IPS-18c (cell line): ENCODE data around the gene NRP2.
A peak's percentile ranks its signal among the peaks of the same experiment; 100 is the strongest.

Source experiments
- H3K4me3 ChIP-seq: 2 replicates; pipeline ENCODE4 v1.7.0; 2013; ENCODE audit warnings: low read depth, mild to moderate bottlenecking, low read length, moderate library complexity; ENCODE audit not compliant: insufficient read depth
- H3K9me3 ChIP-seq: one replicate; pipeline ENCODE4 v1.6.1; 2013; ENCODE audit warnings: mild to moderate bottlenecking, low read length, moderate library complexity; ENCODE audit not compliant: control insufficient read depth, insufficient read depth

Gene NRP2

DNA sequence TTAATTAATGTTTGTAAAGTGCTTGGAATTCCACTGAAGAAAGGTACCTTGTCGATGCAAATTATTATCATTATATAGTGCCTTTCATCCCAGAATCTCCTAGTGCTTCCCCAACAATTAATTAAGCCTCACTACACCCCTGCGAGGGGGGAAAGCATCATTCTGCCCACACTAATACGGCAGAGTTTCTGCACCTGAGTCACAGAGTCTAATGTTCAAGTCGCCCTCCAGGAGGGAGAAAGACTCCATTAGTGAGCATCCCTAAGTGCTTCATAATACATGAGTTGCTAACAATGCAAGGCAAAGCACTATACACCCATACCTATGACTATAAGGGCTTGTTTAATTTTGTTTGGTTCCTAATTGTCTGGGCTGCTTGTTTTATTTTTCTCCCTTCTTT, 25.4 kb upstream of the NRP2 start:
- no peak overlapping the region for H3K4me3 ChIP-seq
- no peaks in the 10 kb centered on the region for H3K9me3 ChIP-seq

DNA sequence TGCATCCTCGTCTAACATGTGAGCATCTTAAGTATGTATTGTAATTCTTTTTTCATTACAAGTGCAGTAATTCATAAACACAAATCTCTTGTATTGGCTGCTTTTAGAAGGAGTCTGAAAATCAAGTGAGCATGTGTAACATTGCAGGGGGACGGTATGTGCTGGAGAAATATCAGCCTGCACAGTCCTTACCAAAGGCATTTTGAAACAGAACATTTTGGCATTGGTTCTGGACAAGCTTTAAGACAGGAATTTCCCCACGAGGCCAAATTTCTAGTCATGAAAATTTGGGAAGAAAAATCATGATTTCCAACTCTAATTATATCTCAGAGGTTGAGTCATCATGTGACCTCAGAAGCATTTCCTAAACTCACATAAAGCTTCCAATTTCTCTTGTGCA, 24.7 kb upstream of the NRP2 start:
- Histone ChIP-seq H3K9me3 (no peaks in the 10 kb centered on the region), H3K4me3 (no peak overlapping the region)

DNA sequence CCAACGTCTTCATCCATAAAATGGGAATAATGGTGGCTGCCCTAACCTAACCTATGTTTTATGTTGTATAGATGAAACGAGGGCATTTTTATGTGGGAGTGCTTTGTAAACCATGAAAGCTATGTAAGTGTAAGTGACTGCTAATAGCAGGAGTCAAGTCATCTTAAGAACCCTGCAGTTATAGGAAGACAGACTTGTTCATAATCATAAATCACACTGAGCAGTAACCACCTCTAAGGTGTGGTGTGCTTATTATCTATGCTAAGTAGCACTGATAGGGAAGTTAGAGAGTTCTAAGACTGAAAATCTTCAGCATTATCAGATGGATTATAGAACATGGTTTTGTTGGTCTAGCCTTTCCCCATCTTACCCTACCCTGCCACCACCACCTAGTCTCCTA, 24.2 kb upstream of the NRP2 start:
- Histone ChIP-seq H3K4me3 (no peak overlapping the region), H3K9me3 (no peaks in the 10 kb centered on the region)

DNA sequence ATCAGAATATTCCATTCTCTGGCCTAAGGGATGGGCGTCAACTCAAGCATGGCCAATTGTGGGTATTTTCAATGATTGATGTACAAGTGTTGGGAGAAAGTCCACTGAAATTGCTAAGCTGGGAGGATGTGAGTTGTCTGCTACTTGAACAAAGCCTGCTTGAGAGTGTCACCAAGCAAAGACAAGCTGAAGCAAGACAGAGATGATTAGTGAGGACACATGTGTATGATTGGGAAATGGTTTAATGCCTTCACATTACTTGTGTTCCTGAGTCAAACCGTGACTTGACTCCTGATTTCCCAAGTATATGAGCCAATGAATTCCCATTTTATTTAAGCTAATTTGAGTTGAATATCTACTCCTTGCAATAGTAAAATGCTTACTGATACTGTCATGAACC, 23.7 kb upstream of the NRP2 start:
- no peak overlapping the region for H3K4me3 ChIP-seq
- no peaks in the 10 kb centered on the region for H3K9me3 ChIP-seq

DNA sequence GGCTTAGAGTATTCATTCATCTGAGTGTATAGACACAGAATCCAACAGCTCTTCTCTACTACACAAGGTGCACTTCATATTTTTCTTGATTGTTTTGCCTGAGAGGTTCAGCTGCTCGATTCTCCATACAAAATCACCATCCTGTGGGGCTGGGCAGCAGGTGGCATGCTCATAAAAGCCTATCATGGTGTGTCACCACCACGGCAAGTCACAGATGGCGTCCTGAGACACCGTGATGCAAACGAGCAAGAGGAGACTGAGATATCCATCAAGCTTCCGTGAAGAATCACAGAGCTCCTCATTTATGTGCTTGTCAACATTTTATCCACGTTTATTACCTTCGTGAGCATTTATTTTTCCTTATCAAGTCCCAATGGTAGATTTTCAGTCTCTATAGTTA, 22.4 kb upstream of the NRP2 start:
- Histone ChIP-seq H3K4me3 (no peak overlapping the region), H3K9me3 (no peaks in the 10 kb centered on the region)

DNA sequence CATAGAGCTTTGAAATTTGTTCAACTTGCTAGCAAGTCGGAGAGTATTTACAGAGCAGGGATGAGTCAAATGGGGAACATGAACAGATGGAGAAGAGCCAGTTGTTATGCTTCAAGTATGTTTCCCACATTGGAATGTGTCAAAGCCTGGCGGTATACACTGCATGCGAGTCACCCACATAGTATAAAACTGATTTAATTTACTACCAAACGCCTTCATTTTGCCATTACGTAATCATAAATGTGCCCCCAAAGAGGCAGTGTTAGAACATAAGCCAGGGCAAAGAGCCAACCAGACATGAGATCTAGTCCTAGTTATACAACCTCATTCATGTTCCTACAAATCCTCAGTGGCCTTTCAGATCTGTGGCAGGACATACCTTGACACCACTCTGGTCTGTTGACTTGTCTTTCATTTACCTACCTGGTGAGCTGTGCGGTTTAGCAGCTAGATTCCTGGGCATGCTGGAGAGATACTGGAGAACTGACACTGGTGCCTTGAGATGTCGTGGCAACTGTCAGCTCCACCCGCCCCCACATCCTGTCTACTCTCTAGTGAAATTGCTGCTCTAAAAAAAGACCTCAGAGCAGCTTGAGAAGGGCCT, 21.7 kb upstream of the NRP2 start:
- Histone ChIP-seq H3K9me3 (no peaks in the 10 kb centered on the region), H3K4me3 (no peak overlapping the region)

DNA sequence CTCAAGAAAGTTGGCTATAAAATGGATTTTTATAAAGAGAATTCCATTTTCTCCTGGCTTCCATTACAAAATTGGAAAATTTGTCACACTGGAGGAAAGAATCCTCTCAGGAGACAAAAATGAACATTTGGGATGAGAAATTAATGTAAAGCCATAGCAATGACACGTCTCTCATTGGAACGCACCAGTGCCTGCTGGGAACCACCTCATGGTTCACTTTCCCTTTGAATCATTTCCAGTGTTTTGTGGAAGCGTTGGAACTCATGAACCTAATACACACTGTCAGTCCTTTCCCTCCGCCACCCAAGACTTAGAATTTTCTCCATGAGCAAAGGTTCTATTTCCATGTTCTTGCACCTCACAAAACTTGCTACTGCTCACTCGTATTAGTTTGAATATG, 21.0 kb upstream of the NRP2 start:
- Histone ChIP-seq H3K4me3 (no peak overlapping the region), H3K9me3 (no peaks in the 10 kb centered on the region)

DNA sequence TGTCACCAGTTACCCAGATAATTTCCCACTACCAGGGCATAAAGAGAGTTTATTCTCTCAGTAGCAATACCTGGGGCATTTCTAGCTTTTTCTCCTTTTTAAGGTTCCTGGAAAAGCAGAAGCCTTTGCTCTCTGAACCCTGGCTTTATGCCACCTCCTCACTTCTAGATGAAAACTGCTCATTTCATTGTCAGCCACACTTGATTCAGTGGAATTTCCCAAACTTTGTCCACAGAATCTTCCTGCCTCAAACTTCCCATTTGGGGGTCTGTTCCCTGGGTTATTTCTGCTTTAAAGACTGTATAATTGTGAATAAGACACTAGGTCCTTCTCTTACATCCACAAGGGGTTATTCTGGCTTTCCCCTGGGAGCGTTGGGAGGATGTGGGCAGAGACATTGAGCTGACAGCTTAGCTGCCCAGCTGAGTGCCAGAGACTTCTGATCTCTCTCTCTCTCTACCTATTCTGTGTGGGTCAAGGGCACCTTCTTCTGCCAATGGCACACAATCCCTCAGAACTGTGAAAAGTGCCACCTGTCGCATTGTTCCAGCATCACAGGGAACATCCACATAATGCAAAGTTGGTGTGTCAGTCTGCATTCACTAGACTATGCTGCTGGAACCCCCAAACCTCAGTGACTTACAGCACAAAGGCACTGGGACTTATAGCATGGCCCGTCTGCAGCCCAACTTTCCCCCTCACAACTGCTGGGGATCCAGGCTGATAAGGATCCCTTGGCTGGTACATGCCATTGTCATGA, 19.9 kb upstream of the NRP2 start:
- no peak overlapping the region for H3K4me3 ChIP-seq
- no peaks in the 10 kb centered on the region for H3K9me3 ChIP-seq

DNA sequence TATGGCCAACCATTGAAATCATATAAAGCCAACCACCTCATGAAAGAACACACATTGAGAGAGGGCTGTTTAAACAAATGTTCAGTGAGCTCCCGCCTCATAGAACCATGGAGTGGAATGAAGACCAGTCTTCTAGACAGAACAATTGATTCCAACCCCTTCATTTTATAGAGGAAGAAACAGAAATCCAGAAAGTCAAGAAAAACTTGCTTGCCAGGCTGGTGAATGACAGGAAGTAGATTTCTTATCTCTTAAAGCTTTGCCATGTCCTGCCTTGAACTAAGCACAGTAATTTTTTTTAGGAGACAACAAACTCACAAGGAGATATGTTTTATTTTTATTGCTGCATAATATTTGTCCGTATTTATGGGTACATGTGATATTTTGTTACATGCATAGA, 16.5 kb upstream of the NRP2 start:
- Histone ChIP-seq H3K9me3 (no peaks in the 10 kb centered on the region), H3K4me3 (no peak overlapping the region)

DNA sequence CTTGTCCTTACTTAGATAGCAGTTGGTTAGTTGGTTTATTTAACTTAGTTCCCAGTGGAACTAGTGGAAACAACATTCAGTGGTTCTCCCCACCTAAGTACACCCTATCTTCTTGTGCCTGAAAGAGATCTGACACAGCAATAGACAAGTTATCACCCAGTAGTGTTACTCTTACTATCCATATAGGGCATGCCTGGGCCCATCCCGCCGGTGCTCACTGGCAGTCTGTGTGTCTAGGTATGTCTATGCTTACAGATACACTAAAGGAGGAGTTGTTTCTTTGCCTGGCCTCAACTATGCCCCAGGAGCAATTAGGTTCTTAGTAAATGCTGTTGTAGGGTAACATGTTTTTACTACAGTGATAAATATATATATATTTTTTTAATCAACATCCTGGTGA, 12.0 kb upstream of the NRP2 start:
- no peak overlapping the region for H3K4me3 ChIP-seq
- no peaks in the 10 kb centered on the region for H3K9me3 ChIP-seq

DNA sequence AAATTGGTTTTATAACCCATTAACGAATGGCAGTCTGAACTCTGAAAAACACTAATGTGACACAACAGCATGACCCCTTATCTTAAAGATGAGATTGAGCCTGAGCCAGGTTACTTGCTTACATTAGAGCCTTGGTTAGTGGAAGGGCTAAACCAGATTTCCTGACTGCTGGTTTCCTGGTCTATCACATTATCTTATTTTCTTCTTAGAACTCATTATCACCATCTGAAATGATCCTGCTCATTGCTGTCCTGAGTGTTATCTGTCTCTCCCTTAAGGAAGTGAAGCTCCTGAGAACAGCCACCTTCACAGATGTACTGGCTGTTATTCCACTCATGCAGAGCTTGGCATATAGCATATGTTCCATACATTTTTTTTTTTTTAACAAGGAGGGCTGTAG, 9.0 kb upstream of the NRP2 start:
- Histone ChIP-seq H3K4me3 (no peak overlapping the region), H3K9me3 (no peaks in the 10 kb centered on the region)

DNA sequence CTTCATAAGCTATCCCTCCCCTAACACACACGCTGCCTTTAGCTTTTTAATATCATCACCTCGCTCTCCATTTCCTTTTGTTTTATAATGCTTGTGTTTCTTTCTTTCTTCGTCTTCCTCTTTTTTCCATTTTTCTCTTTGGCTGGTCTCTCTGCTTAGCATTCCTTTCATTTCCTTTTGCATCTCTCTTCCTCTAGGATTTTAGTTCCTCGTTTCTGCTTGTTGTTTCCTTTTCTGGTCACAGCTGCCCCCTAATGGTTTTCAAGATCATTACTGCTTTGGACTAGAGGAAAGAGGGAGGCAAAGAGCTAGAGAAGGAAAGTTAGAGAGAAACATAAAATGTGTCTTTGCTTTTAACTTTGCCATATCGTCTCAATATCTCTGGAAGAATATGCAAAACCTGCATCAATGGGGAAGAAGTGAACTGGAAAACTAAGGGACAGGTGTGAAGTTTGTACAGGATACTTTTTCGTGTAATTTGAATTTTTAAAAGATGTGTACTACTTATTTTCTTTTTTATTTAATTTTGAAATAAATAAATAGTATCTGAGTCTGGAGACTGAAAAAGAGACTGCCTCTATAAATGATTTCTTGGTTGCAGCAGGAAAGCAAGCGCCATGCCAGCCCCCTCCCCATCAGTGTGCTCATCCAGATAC, 6.3 kb upstream of the NRP2 start:
- H3K9me3 ChIP-seq = no peaks in the 10 kb centered on the region

DNA sequence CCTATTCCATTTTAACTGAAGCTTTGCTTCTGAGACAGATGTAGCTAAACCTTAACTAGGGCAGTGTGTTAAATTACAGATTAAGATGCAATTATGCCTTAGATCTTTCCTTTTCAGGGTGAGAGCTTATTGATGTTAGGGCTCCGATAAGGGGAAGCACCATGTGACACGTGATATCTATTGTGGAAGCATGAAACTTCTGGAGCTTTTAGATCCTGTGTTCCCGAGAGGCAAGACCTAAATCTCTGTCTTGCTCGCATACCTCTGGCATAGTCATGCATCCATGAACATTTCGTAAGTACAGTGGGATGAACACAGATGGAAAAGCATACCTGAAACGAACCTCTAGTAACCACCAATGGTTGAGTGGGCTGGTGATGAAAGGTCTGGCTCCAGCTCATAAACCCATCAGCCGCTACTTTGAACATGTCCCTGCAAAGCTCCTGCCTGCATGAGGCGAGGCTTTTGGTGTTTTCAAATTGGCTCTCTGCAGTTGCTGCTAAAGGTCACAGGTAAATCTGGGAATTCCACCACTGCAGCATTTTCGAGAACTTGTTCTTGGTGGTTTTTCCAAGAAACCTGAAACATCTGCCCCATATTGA, 3.7 kb upstream of the NRP2 start:
- Histone ChIP-seq H3K4me3 (no peak overlapping the region), H3K9me3 (no peaks in the 10 kb centered on the region)

More for the DNA sequence above, 6.3 kb upstream of the NRP2 start:
- H3K4me3 ChIP-seq = no peak overlapping the region

DNA sequence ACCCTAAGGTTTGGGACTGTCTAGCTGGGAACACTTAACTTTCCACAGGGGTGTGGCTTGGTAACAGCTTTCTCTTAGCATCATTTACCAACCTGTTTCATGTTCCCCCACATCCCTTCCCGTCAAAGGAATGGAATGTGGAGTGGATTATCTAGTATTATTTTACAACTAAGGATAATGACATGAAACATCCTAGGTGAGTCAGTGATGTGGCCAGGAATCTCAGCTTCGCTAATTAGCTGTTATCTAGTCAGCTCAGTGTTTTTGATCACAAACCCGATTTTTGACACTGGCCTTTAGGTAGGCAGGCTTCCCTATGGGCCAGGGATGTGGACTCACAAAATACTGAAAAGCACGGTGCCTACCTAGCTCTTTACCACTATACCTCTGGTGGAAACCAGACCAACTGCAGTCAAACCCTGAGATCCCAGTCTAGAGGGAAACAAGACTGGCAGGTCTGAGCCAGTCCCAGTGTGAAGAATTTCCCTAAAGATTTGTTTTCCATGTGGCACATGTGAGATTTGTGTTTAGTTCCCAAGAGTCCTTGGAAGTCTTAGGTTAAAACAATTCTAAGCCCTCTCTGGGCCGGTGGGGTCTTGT, 2.8 kb upstream of the NRP2 start:
- no peak overlapping the region for H3K4me3 ChIP-seq
- H3K9me3 ChIP-seq = no peaks in the 10 kb centered on the region

DNA sequence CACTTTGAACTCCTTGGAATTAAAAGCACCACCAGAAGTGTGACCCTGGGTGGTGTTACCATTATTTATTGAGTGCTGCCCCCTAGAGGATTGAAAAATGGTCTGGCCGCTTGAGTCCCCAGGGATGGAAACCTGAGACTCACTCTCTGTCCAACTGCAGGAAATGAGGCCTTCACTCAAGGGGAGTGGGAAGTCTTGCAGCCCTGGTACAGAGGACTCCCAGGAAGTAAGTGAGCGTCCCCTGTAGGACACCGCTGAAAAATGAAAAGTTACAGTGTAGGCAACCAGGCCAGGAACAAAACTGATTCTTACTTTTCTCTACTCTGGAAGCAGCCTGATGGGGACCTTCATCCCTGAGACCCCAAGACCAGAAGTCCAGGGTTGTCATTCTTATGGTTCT, 2.2 kb upstream of the NRP2 start:
- no peak overlapping the region for H3K4me3 ChIP-seq
- H3K9me3 ChIP-seq = no peaks in the 10 kb centered on the region

DNA sequence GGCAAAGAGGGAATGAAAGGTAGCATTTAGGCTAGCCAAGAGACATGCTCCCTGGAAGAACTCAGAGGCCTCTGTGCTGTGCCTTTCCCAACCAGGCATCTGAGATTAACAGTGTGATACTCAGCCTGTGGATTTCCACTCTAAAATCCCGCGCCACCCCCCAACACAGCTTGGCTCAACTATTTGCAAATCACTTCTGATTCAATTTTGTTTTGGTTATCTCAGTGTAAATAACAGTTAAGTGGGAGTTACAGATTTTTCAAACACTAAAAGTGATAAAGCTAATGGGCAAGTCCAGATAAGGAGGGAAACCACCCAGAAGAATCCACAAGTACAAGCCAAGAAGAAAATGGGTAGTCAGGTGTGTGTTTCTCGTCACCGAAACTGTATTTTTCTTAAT, 1.4 kb upstream of the NRP2 start:
- H3K4me3 ChIP-seq = no peak overlapping the region
- no peaks in the 10 kb centered on the region for H3K9me3 ChIP-seq

DNA sequence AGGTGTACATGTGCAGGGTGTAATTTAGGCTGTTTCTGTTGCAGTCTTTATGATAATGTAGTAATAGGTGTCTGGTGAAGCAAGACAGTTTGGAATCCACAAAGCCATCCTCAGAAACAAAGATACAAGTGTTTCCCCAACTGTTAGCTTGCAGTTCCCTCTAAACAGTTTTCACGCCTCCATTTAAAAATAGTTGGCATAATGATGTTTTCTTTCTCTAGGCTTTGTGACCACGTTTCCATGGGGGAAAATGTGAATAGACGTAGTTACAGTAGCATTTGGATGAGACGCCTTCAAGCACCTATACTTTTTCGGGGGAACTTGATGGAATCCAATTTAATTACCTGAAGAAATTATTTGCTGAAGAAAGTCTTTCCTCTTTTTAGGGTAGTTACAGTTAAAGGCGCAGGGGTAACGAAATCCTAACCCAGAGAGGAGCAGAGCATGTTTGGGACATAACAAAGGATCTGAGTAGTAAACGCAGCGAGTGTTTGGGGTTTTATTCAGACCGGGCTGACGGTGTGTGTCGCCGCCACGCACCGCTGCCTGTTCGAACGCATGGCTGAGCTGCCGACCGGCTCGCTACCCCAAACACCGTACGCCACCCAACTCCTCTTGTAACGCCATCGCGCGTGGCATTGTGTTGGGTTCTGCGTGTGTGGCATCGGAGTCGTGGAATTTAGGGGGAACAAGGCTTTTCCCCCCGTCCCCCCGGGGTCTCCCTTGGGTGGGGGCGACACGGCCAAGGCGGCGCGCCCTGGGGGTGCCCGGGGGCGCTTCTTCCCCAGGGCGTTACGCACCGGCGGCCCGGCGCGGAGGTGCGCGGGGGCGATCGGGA, 681 bp upstream of the NRP2 start:
- Histone ChIP-seq H3K9me3 (no peaks in the 10 kb centered on the region), H3K4me3 (peak overlapping the region; percentile 70)
